Neuron (in vitro differentiated cells): ENCODE data around the gene LFNG.
A peak's percentile ranks its signal among the peaks of the same experiment; 100 is the strongest.

Source experiments
- H2AFZ ChIP-seq: one replicate; pipeline ENCODE4 v1.6.1; 2013; ENCODE audit warnings: low read depth, mild to moderate bottlenecking, inconsistent platforms, low read length, moderate library complexity
- H3K27me3 ChIP-seq: one replicate; pipeline ENCODE4 v1.6.1; 2013; ENCODE audit warnings: low read length; ENCODE audit not compliant: insufficient read depth
- H3K36me3 ChIP-seq: one replicate; pipeline ENCODE4 v1.6.1; 2013; ENCODE audit warnings: low read length; ENCODE audit not compliant: insufficient read depth
- H3K4me1 ChIP-seq: one replicate; pipeline ENCODE4 v1.6.1; 2013; ENCODE audit warnings: low read length; ENCODE audit not compliant: insufficient read depth
- H3K4me3 ChIP-seq: 2 replicates; pipeline ENCODE4 v1.5.1; 2013; ENCODE audit warnings: mild to moderate bottlenecking, low read length, moderate library complexity
- H3K9me3 ChIP-seq: one replicate; pipeline ENCODE4 v1.6.1; 2013; ENCODE audit warnings: low read length

LFNG gene

GRCh38 chr7:2520131-2520760 is 672 bp downstream of the LFNG start:
- Histone ChIP-seq H2AFZ (no peak overlapping the region), H3K4me1 (peaks cover 72% of the 10 kb centered on the region), H3K9me3 (no peaks in the 10 kb centered on the region), H3K4me3 (peak overlapping the region; percentile 70), H3K27me3 (no peaks in the 10 kb centered on the region), H3K36me3 (peaks cover 2% of the 10 kb centered on the region)

- no peak overlapping the region for H2AFZ ChIP-seq
- H3K4me3 ChIP-seq: peak overlapping the region; percentile 70
- H3K27me3 ChIP-seq: no peaks in the 10 kb centered on the region
- H3K4me1 ChIP-seq: peaks cover 78% of the 10 kb centered on the region
- H3K9me3 ChIP-seq: no peaks in the 10 kb centered on the region
- peaks cover 8% of the 10 kb centered on the region for H3K36me3 ChIP-seq
Measured at GRCh38 chr7:2520761-2521290, 1.3 kb downstream of the LFNG start.

DNA sequence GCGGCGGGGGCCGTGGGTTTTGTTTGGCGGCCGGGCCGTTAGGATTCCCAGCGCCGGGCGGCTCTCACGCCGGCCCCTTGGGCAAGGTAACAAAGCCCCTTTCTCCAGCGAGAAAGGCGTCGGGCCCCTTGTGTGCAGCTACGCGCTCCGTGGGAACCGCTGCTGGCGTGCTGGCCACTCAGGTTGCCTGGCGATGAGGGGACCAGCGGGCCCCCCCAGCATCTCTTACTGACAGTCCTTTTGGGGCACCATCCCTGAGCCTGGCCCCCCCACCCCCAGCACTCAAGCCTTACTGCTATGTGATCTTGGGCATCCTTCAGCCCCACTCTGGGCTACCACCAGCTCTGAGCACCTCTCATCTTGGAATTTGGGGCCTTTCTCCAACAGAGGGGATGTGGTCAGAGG is 1.8 kb downstream of the LFNG start:
- Histone ChIP-seq H3K4me1 (peaks cover 79% of the 10 kb centered on the region), H3K36me3 (peaks cover 13% of the 10 kb centered on the region), H3K4me3 (peak overlapping the region; percentile 70), H3K27me3 (no peaks in the 10 kb centered on the region), H2AFZ (no peak overlapping the region), H3K9me3 (no peaks in the 10 kb centered on the region)

- no peak overlapping the region for H2AFZ ChIP-seq
- H3K4me3 ChIP-seq: peak overlapping the region; percentile 70
- H3K9me3 ChIP-seq: no peaks in the 10 kb centered on the region
- H3K27me3 ChIP-seq: no peaks in the 10 kb centered on the region
- peaks cover 74% of the 10 kb centered on the region for H3K4me1 ChIP-seq
- peaks cover 20% of the 10 kb centered on the region for H3K36me3 ChIP-seq
Measured at GRCh38 chr7:2521952-2522591, 2.5 kb downstream of the LFNG start.

- Histone ChIP-seq H3K27me3 (no peaks in the 10 kb centered on the region), H3K4me3 (peak overlapping the region; percentile 37), H3K9me3 (no peaks in the 10 kb centered on the region), H2AFZ (no peak overlapping the region), H3K36me3 (peaks cover 28% of the 10 kb centered on the region), H3K4me1 (peaks cover 74% of the 10 kb centered on the region)
Measured at GRCh38 chr7:2522780-2523433, 3.3 kb downstream of the LFNG start.

DNA sequence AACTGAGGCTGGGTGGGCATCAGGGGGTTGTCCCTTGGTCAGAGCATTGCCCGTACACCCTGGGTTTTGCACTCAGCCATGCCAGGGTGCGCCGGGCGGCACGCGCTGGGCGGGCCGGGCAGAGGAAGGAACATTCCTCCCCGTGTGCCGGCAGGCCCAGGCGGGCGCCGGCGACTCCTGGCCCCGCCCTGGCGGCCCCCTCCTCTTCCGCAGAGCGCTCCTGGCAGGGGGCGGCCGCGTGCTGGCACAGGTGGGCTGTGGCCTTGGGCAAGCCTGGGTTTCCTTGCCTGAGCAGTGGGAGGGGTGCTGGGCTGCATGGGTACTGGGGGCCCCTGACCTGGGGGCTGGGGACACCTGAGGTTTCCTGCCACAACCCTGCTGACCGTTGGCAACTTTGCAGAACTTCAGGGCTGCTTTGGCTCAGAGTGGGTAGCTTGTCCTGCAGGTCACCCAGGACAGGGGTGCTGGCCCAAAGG is 3.9 kb downstream of the LFNG start:
- Histone ChIP-seq H3K4me3 (peak overlapping the region; percentile 37), H3K4me1 (peaks cover 74% of the 10 kb centered on the region), H3K27me3 (no peaks in the 10 kb centered on the region), H2AFZ (no peak overlapping the region), H3K9me3 (no peaks in the 10 kb centered on the region), H3K36me3 (peaks cover 33% of the 10 kb centered on the region)

- Histone ChIP-seq H3K4me1 (peaks cover 74% of the 10 kb centered on the region), H2AFZ (no peak overlapping the region), H3K4me3 (peak overlapping the region; percentile 37), H3K36me3 (peaks cover 38% of the 10 kb centered on the region), H3K27me3 (no peaks in the 10 kb centered on the region), H3K9me3 (no peaks in the 10 kb centered on the region)
Measured at GRCh38 chr7:2523941-2524807, 4.6 kb downstream of the LFNG start.

DNA sequence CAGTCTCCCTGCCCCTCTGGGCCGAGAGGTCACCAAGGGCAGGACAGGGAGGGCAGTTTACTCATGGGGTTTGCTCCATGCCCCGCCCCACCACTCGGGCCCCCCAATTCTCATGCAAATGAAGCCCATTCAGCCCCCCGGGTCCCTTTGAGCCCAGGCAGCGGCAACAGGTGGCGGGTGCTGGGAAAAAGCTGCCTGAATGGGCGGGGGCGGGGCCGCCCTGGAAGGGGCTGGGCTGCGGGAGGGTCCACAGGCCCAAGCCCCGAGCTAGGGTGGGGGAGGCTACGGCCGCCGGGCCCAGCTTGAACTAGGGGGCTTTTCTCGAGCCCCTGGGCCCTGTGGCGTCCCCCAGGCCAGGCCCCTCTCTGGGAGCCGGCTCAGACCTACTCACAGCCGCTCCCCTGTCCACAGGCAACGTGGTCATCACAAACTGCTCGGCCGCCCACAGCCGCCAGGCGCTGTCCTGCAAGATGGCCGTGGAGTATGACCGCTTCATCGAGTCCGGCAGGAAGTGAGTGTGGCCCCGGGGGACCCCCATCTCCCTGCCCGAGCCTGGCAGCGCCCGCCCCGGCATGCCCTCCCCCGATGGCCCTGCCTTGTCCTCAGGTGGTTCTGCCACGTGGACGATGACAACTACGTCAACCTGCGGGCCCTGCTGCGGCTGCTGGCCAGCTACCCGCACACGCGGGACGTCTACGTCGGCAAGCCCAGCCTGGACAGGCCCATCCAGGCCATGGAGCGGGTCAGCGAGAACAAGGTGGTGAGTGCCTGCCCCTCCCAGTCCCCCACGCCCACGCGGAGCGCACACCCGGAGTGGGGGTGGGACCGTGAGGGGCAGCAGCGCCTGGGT is 5.5 kb downstream of the LFNG start:
- Histone ChIP-seq H3K4me3 (no peak overlapping the region), H3K4me1 (peaks cover 78% of the 10 kb centered on the region), H3K9me3 (no peaks in the 10 kb centered on the region), H3K27me3 (no peaks in the 10 kb centered on the region), H2AFZ (no peak overlapping the region), H3K36me3 (peaks cover 42% of the 10 kb centered on the region)

GRCh38 chr7:2525658-2526630 is 6.4 kb downstream of the LFNG start:
- H2AFZ ChIP-seq: no peak overlapping the region
- peaks cover 42% of the 10 kb centered on the region for H3K36me3 ChIP-seq
- peaks cover 87% of the 10 kb centered on the region for H3K4me1 ChIP-seq
- no peak overlapping the region for H3K4me3 ChIP-seq
- H3K9me3 ChIP-seq: no peaks in the 10 kb centered on the region
- no peaks in the 10 kb centered on the region for H3K27me3 ChIP-seq

GRCh38 chr7:2526659-2527504 is 7.3 kb downstream of the LFNG start:
- Histone ChIP-seq H3K36me3 (peaks cover 42% of the 10 kb centered on the region), H3K4me1 (peaks cover 84% of the 10 kb centered on the region), H3K9me3 (no peaks in the 10 kb centered on the region), H2AFZ (no peak overlapping the region), H3K27me3 (no peaks in the 10 kb centered on the region), H3K4me3 (no peak overlapping the region)
